CD4-positive, alpha-beta T cell treated with Interferon gamma for 1 hour (primary cell): ENCODE data around the gene MED27.

Source experiments
- DNase-seq: peaks from one replicate; pipeline ENCODE4 v3.0.0-alpha.2; 2020

The MED27 gene

GRCh38 chr9:132040808-132041207, 38.9 kb downstream of the MED27 start:
- no peak for DNase-seq

- DNase-seq: no peak
These were observed 39.4 kb downstream of the MED27 start for GRCh38 chr9:132040246-132040645.

- no peak for DNase-seq
These were observed 40.4 kb downstream of the MED27 start for GRCh38 chr9:132039284-132039683.

- no peak for DNase-seq
These were observed 42.2 kb downstream of the MED27 start for GRCh38 chr9:132037458-132037857.

GRCh38 chr9:132036521-132036920, 43.1 kb downstream of the MED27 start:
- DNase-seq: no peak

- no peak for DNase-seq
These were observed 44.0 kb downstream of the MED27 start for GRCh38 chr9:132035679-132036078.

- DNase-seq: no peak
These were observed 47.3 kb downstream of the MED27 start for GRCh38 chr9:132032238-132032950.

- no peak for DNase-seq
These were observed 48.0 kb downstream of the MED27 start for GRCh38 chr9:132031467-132032237.

- no peak for DNase-seq
These were observed 48.9 kb downstream of the MED27 start for GRCh38 chr9:132030626-132031325.

- no peak for DNase-seq
These were observed 51.7 kb downstream of the MED27 start for GRCh38 chr9:132027752-132028663.

GRCh38 chr9:132026932-132027585, 52.6 kb downstream of the MED27 start:
- no peak for DNase-seq

GRCh38 chr9:132025766-132026165, 53.9 kb downstream of the MED27 start:
- DNase-seq: no peak

- no peak for DNase-seq
These were observed 55.1 kb downstream of the MED27 start for GRCh38 chr9:132024589-132024988.

- DNase-seq: no peak
These were observed 56.1 kb downstream of the MED27 start for GRCh38 chr9:132023419-132024180.

- DNase-seq: no peak
These were observed 58.7 kb downstream of the MED27 start for GRCh38 chr9:132020820-132021510.

GRCh38 chr9:132020272-132020671, 59.4 kb downstream of the MED27 start:
- DNase-seq: no peak

GRCh38 chr9:132019702-132020101, 60.0 kb downstream of the MED27 start:
- no peak for DNase-seq

- no peak for DNase-seq
These were observed 60.7 kb downstream of the MED27 start for GRCh38 chr9:132018957-132019405.

- no peak for DNase-seq
These were observed 63.2 kb downstream of the MED27 start for GRCh38 chr9:132016456-132016855.

- no peak for DNase-seq
These were observed 63.8 kb downstream of the MED27 start for GRCh38 chr9:132015866-132016265.
